Ramos (cell line): Measurements from ENCODE around the gene TCEA2.
"Not testable (repeated sequence)": the region's sequence is repeated elsewhere in the genome, so short reads cannot be mapped to it uniquely, and the experiment has no call there.

Experiments used
- in situ Hi-C: fragments of 300-500 bp; cut with MboI; formaldehyde crosslinking; loops from one replicate; pipeline ENCODE4 v1.14.3; 2022; ENCODE audit warnings: low sequenced_read_pairs; ENCODE audit not compliant: unreplicated experiment

Gene TCEA2

DNA sequence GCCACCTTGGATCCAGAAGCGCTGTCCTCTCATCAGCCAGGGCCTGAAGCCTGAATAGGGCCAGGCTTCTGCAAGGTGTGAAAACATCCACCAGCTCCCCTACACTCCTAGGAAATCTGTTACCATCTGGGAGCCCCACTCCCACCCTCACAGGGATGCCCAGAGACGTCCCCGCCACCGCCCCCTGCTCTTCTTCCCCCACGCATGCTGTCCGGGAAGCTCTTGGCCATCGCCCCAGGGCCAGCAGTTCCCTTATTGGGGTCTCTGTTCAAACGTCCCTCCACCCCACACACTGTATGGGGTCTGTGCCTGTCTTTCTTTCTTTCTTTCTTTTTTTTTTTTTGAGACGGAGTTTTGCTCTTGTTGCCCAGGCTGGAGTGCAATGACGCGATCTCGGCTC lies 12.6 kb downstream of the TCEA2 start:
- in situ Hi-C loops: no loop called here

DNA sequence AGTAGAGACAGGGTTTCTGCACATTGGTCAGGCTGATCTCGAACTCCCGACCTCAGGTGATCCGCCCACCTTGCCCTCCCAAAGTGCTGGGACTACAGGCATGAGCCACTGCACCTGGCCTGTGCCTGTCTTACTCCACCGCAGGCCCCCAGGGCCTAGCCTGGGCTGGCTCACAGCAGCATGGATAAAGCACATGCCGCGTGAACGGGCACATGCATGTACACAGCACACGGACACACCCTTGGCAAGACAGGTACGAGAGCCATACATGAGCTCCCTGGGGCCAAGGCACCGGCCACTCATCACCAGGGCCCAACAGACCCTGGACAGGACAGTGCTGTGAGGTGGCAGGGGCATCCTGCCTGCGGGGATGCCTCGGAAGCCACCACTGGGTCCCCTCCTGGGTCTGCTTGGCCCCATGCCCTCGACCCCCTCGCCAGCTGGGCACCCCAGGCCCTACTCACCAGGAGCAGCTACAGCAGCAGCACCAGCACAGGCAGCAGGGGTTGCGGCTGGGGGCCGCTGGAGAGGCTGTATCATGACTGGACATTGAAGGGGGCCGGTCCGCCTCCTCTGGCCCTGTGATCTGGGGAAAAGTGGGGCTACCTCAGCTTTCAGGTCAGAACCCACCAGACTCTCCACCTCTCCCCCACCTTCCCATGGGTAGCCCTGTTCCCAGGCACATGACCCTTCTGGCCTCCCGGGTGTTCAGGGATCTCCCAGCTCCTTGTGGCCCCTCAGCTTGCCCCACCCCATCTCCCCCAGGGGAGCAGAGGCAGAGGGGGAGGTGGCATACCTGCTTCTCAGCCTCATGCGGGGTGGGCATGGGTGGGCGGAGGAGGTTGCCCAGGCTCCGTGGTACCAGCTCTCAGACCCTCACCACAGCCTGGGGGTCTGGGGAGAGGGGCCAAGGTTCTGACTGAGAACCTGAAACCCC lies 13.3 kb downstream of the TCEA2 start:
- in situ Hi-C loops: no loop called here

DNA sequence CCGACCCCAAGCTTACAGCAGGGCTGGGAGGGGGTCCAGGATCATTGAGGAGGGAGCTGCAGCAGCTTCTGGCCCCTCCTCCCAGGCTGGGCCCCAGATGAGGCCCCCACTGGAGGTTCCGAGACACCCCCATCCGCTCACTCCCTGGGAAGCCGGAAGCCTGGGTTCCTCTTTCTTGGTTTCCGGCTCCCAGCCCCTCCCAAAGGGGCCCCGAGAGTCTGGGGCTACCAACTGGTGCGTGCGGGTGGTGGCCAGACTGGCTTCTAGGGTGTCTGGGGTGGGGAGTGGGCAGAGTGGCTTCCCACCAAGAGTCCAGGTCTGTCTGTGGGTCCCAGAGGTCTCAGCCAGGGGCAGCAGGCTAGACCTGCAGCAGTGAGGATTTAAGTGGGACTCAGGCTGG lies 14.1 kb downstream of the TCEA2 start:
- in situ Hi-C loops: no loop called here

DNA sequence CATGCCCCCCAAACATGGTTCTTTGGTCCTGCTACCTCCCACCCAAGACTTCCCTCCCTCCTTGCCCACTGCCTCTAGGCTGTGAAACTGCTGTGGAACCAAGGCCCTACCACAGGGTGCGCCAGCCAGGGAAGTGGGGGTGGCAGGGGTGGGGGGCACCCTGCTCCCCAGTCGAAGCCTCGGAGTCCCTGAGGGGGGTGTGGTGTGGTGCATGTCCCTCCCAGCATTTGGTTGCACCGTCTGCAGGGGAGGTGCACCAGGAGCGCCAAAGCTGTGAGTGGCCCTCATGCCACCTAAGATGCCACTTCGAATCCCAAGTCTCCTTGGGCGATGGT lies 14.5 kb downstream of the TCEA2 start:
- in situ Hi-C loops: no loop called here

DNA sequence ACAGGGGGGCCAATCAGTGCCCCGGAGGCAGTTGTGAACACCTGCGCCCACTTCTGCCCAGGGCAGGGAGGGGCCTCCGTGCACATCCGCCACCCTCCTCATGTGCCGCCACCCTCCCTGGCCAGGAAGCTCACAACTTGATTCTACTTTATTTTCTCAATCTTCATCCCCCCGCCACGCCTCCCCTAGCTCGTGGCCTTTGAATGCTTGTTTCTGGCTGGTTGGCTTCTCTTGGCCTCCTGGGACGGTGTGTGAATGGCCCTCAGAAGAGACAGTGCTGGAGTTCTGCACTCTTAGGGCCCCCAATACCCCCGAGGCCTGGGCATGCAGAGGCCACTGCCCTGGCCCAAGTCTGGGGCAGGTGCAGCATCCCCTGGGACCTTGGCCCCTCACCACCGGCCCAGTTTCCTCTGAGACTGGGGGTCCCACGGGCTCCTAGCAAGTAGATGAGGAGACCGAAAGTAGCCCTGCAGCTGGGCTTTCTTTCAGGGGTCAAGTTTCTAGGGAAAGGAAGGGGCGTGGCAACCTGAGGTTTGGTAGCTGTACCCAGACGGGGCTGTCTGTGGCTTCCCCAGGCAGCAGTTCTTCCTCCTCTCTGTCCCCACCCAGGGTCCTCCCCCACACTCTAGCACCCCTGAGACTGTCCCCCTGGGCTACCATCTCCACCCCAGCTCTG lies 15.0 kb downstream of the TCEA2 start:
- in situ Hi-C loops: no loop called here

DNA sequence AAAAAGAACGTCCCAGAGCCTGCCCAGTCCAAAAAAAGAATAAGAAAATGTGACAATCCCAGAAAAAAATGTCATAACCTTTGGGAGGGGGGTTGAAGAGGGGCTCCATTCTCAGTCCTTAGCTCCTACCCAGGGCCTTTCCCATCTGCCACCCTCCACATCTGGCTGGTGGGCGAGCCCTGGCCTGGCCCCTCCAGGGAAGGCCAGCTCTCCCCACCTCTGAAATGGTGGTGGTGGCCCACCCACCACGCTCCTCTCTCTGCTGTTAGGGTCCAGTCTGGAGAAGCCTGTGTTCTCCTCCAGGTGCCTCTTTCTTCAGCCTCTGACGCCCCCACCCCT lies 15.9 kb downstream of the TCEA2 start:
- in situ Hi-C loops: no loop called here

DNA sequence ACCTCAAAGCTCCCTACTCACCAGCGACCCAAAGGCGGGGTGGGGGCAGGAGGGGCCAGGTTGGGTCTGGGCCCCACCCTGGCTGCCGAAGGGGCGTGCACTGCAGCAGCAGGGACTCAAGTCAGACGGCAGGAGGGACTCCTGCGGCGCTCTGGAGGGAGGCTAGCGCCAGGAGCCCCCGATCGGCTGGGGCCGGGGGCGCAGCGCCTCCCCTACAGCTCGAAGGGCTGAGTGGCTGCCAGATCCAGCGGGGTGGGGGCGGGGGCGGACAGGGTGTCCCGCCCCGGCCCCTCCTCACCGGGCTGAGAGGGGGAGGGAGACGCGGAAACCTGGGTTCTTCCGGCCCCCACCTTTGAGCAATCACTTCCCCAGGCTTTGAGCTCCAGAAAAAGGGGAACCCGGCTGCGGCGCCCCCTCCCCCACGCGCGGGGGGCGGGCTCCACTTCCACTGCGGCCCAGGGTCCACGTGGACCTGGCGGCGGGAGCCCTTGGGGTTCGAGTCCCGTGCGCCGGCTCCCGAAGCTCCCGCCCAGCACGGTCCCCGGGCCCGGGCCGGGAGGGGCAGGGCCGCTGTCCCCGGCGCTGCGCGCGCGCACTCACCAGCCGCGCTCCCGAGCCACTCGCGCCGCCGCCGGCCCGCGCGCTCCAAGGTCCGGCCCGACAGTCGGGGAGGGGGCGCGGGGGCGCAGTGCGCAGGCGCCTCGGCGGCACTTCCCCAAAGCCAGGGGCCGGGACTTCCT lies 16.4 kb downstream of the TCEA2 start, which contains the start of gene RGS19:
RGS19 (minus strand) TSS at position 246 of the 740 bp plus-strand sequence. CDS start 2,632 bp downstream, outside the sequence.
- in situ Hi-C loops: no loop called here

DNA sequence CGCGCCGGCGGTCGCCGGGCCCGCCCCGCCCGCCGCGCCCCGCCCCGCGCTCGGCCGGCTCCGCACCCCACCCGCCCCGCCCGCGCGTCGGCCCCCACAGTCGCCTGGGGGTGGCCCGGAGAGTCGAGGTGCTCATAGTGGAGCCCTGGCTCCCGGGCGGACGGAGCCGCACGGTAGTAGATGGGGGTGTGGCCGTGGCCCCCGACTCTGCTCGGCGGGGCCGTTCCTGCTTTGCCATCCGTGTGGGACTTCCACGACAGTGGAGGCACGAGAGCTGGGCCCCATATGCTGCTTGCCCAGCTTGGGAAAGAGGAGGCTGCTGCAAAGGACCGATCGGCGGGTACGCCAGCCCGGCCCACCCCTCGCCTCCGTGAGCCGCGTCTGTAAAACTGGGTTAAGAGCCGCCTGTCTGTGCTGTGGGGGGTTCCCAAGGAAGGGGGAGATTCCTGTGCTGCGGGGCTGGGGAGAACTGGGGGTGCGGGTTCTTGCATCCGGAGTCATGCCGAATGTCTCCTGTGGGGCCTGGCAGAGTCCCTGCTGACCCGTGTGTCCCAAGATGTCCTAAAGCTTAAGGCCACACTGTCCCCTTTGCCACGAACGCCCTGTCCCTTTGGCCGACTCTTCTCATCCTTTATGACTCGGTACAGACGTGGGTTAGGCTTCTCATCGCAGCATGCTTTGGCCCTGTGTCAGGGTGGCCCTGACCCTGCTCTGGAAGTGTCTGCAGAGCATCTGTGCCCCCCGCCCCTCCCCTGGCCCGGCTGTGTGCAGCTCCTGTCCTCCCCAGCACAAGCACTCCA lies 17.2 kb downstream of the TCEA2 start, which contains the start of gene OPRL1:
OPRL1 (plus strand) TSS at position 70 of the 800 bp plus-strand sequence. CDS start 12,639 bp downstream, outside the sequence.
- in situ Hi-C loops: no loop called here

DNA sequence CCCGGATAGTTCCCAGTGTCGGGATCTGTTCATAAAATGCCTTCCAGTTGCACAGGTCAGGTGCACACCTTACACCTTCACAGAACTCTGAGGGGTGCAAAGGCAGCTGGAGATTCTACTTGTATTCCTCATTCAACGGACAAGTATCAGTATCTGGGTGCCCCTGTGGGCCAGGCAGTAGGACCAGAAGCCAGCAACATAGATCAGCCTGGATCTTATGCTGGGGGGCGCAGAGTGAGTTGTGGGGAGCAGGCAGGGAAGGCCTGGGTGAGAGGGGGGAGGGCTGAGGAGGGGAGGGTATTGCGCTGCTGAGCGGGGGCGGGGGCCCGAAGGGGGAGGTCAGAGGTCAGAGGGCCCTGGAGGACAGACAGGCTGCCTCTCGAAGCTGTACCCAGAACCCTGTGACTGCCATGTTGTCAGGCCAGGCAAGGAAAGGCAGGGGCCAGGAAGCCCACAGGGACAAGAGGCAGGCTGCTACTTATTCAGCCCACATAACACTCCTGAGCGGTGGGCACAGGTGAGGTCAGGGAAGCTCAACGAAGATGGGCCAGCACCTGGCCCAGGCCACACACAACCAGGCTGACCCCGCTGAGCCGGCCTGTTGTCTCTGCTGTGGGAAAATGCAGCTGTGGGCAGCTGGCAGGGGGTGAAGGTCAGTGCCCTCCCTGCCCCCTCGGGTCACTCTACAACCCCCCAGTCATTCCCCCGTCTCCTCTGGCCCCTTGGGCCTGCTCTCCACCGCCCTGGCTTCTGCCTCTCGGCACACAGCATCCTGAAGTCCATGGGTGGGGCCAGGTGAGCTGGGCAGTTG lies 18.0 kb downstream of the TCEA2 start:
- in situ Hi-C loops: no loop called here

DNA sequence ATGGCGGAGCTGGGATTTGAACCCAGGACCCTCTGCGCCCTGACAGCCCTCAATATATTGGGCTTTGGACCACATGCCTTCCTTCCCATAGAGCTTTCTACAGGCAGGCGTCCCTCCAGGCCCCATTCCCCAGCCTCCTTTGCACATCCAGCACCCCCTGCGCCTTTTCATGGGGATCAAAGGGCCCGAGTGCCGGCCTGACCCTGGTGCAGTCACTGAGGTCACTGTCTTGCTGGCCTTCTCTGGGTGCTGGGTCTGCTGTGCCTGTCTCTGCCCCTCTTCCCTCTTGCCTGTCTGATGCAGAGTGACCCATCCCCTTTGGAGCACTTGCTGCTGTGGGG lies 18.6 kb downstream of the TCEA2 start:
- in situ Hi-C loops: no loop called here

DNA sequence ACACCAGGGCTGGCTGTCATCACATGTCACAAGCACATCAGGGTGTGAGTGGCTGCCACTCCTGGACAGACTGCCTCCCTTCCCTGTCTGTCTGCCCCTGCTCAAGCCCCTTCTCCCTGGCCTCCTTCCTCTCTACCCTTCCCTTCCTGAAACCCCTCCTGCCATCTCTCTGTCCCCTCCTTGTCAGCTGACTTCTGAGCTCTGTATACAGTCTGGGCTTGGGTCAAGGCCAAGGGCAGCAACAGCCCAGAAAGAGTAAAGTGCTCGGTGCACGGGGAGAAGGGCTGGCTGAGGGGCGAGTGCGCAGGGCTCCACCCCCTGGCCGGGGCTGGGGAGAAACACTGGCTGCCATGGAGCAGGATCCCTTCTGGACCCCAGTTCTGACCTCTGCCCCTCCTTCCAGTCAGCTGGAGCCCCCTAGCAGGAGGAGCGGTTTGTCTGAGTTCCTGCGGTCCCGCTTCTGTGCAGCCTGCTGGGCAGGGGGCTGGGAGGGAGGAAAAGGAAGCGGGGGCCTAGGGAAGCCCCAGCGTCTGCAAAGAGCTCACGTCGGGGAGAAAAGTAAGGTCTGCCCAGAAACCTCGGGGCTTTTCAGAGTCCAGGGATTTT lies 19.2 kb downstream of the TCEA2 start:
- in situ Hi-C loops: no loop called here

DNA sequence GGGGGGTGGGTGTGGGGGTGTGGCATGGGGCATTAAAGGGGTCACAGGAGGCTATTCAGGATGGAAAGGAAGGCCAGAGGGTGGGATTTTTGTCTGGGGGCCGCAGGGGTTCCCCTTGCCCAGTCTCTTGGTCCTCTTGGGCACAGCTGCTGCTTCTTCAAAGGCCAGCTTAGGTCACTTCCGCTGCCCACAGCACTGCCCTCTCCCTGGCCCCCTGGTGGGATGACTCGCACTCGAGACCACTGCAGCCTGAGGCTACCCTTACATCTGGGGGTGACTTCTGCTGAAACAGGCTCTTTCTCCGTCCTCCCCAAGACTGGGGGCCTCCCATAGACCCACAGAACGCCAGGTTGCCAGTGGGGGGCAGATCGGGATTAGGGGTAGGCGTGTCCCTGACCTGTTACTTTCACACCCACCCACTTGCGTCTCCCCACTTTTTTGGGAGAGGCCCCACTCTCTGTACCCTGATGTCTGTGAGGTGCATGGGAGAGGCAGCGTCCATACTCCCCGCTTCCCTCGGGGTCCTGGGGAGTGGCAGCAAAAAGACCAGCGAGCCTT lies 19.9 kb downstream of the TCEA2 start:
- in situ Hi-C loops: no loop called here

DNA sequence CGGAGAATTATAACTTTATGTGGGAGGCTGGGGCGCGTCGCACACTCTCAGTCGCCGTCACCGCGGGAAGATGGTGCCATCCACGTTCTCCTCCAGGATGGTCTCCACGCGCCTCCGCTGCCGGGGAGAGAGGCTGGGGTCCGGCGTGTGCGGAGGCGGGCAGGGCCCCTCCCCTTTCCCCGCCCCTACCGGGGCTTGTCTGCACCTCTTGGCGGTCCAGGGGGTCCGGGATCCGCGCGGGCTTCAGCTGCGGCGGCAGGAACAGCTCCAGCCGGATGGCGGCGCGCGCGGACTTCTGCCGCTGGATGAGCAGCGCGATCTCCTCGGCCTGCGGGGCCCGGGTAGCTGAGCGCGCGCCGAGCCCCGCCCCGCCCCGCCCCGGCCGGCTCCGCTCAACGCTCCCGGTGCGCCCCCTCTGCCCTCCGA lies 20.4 kb downstream of the TCEA2 start:
- in situ Hi-C loops: no loop called here

DNA sequence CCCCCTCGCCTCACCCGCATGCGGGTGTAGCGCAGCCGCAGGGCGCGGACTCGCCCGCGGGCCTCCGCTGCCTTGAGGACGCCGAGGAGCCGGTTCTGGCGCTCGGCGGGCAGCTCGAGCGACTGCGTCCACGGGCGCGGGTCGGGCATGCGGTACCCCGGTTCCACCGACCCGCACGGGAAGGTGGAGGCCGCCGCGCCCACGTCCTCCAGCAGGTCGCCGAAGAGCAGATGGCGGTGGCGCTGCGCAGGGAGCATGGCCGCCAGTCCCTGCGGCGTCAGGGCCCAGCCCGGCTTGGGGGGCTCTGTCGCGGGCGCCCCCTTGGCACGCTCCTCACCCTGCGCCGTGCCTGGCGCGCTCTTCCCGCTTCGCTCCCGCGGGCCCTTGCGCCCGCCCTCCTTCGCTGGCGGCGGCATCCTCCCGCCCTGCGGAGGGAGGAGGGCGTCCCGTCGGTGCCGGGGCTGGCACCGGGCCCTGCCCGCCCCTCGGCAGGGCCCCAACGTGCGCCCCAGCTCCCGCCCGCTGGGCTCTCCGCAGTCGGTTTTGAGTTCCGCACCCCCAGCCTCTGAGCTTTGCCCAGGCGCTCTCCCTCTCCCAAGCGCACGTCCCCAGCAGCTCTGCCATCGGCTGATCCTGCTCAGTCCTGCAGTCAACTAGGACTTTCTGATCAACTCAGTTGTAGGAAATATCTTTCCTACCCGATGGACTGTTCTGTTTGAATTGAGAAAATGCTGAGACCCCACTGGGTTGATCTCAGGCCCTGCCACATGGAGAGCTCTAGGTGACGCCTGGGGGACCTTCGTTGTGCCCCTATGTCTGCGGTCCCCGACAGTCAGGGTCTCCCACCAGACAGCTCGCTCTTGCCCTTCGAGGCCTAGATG lies 21.0 kb downstream of the TCEA2 start, which contains the start of gene LKAAEAR1:
LKAAEAR1 (minus strand) TSS at position 595 of the 881 bp plus-strand sequence; CDS start at position 416, 179 bp downstream.
- in situ Hi-C loops: no loop called here

DNA sequence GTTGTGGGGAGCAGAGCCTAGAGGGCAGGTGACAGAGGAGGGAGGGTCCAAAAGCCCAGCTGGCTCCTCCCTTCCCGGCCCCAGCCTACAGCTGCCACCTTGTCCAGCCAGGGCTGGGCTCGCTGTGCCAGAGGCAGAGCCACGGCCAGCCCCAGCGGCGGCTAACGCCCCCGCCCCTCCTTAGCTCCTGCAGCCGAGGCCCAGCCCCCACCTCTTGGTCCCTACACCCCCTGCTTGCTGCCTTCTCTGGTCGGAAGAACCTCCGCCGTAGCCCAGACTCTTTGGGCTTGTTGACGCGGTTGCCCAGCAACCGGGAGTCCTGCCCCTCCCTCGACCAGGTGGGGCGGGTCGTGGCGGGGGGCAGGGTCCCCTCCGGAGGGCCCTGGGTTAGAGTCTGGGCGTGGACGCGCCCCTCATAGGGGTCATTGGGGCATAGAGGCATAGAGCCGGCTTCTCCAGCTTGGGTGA lies 21.7 kb downstream of the TCEA2 start:
- in situ Hi-C loops: no loop called here

DNA sequence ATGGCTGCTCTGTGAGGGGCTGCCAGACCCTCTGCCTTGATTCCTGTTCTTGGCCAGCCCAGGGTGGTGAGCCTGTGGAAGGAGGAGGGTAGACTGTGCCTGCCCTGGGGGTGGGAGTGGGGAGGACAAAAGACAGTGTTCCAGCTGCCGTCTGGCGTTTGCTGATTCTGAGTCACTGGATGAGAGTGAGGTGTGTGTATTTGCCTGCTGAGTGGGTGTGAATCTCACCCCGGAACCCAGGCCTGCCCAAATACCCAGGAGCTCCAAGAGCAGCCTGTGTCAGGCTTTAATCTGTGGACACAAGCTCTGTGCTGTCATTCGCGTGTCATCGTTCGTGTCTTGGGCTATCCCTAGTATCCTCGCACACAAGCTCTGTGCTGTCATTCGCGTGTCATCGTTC lies 23.8 kb downstream of the TCEA2 start:
- in situ Hi-C loops: no loop called here

DNA sequence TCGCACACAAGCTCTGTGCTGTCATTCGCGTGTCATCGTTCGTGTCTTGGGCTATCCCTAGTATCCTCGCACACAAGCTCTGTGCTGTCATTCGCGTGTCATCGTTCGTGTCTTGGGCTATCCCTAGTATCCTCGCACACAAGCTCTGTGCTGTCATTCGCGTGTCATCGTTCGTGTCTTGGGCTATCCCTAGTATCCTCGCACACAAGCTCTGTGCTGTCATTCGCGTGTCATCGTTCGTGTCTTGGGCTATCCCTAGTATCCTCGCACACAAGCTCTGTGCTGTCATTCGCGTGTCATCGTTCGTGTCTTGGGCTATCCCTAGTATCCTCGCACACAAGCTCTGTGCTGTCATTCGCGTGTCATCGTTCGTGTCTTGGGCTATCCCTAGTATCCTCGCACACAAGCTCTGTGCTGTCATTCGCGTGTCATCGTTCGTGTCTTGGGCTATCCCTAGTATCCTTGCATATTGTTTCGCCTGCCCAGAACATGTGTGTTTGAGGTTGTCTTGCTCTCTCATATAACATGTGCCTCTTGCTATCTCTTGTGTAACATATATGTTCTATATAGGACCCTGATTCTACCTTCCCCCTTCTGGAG lies 24.3 kb downstream of the TCEA2 start:
- in situ Hi-C loops: not testable (repeated sequence)
